Measurements from ENCODE around the gene APBB1. TPM values are rescaled to one million over a fixed set of nuclear protein-coding genes. Genes with fewer than 3 reads are reported as not detected.

The APBB1 gene
- total RNA-seq, 1 donor from 2014 or later: 90.0 TPM

GRCh38 chr11:6410695-6411430 lies 8.0 kb downstream of the APBB1 start:
- no peak overlapping the region for H3K4me3 Mint-ChIP-seq
- no peak for DNase-seq (ENCODE audit: low read depth, low spot score)
- no peak overlapping the region for H3K27ac Mint-ChIP-seq (ENCODE audit: unreplicated experiment)
- no peaks in the 10 kb centered on the region for H3K27me3 Mint-ChIP-seq (ENCODE audit: low read depth)
- H3K4me1 Mint-ChIP-seq: peaks cover 27% of the 10 kb centered on the region
- no peak for TF ChIP-seq CTCF (conservative IDR thresholded peaks at IDR 0.05)
- no peaks in the 10 kb centered on the region for H3K9me3 Mint-ChIP-seq
- peaks cover 6% of the 10 kb centered on the region for H3K36me3 Mint-ChIP-seq (ENCODE audit: low read depth)

- TF ChIP-seq CTCF (conservative IDR thresholded peaks at IDR 0.05): no peak
- H3K36me3 Mint-ChIP-seq (ENCODE audit: low read depth): peaks cover 8% of the 10 kb centered on the region
- no peak overlapping the region for H3K27ac Mint-ChIP-seq (ENCODE audit: unreplicated experiment)
- H3K9me3 Mint-ChIP-seq: no peaks in the 10 kb centered on the region
- H3K27me3 Mint-ChIP-seq (ENCODE audit: low read depth): no peaks in the 10 kb centered on the region
- H3K4me3 Mint-ChIP-seq: no peak overlapping the region
- peaks cover 21% of the 10 kb centered on the region for H3K4me1 Mint-ChIP-seq
- no peak for DNase-seq (ENCODE audit: low read depth, low spot score)
Observed at GRCh38 chr11:6406370-6406769, 12.5 kb downstream of the APBB1 start.

- peaks cover 21% of the 10 kb centered on the region for H3K4me1 Mint-ChIP-seq
- no peak overlapping the region for H3K27ac Mint-ChIP-seq (ENCODE audit: unreplicated experiment)
- no peak for DNase-seq (ENCODE audit: low read depth, low spot score)
- no peaks in the 10 kb centered on the region for H3K9me3 Mint-ChIP-seq
- no peak overlapping the region for H3K4me3 Mint-ChIP-seq
- TF ChIP-seq CTCF (conservative IDR thresholded peaks at IDR 0.05): no peak
- peaks cover 8% of the 10 kb centered on the region for H3K36me3 Mint-ChIP-seq (ENCODE audit: low read depth)
- no peaks in the 10 kb centered on the region for H3K27me3 Mint-ChIP-seq (ENCODE audit: low read depth)
Observed at GRCh38 chr11:6405846-6406245, 13.0 kb downstream of the APBB1 start.

GRCh38 chr11:6405052-6405667 lies 13.7 kb downstream of the APBB1 start:
- Mint-ChIP-seq H3K4me1 (peaks cover 21% of the 10 kb centered on the region), H3K27me3 (ENCODE audit: low read depth) (no peaks in the 10 kb centered on the region), H3K36me3 (ENCODE audit: low read depth) (peaks cover 10% of the 10 kb centered on the region), H3K27ac (ENCODE audit: unreplicated experiment) (no peak overlapping the region), H3K9me3 (no peaks in the 10 kb centered on the region), H3K4me3 (no peak overlapping the region)
- no peak for TF ChIP-seq CTCF (conservative IDR thresholded peaks at IDR 0.05)
- DNase-seq (ENCODE audit: low read depth, low spot score): peak; percentile 26

- Mint-ChIP-seq H3K4me3 (no peak overlapping the region), H3K27ac (ENCODE audit: unreplicated experiment) (no peak overlapping the region), H3K4me1 (peaks cover 21% of the 10 kb centered on the region), H3K9me3 (no peaks in the 10 kb centered on the region), H3K36me3 (ENCODE audit: low read depth) (peaks cover 7% of the 10 kb centered on the region), H3K27me3 (ENCODE audit: low read depth) (no peaks in the 10 kb centered on the region)
- no peak for TF ChIP-seq CTCF (conservative IDR thresholded peaks at IDR 0.05)
- DNase-seq (ENCODE audit: low read depth, low spot score): no peak
Observed at GRCh38 chr11:6404342-6405051, 14.4 kb downstream of the APBB1 start.
